Inflammatory macrophage treated with lipopolysaccharide for 4 hours (primary cell): ENCODE data around the gene CPSF4.

Experiments used
- DNase-seq: peaks from one replicate; pipeline ENCODE4 v3.0.0-alpha.2; 2020

Gene CPSF4

DNA sequence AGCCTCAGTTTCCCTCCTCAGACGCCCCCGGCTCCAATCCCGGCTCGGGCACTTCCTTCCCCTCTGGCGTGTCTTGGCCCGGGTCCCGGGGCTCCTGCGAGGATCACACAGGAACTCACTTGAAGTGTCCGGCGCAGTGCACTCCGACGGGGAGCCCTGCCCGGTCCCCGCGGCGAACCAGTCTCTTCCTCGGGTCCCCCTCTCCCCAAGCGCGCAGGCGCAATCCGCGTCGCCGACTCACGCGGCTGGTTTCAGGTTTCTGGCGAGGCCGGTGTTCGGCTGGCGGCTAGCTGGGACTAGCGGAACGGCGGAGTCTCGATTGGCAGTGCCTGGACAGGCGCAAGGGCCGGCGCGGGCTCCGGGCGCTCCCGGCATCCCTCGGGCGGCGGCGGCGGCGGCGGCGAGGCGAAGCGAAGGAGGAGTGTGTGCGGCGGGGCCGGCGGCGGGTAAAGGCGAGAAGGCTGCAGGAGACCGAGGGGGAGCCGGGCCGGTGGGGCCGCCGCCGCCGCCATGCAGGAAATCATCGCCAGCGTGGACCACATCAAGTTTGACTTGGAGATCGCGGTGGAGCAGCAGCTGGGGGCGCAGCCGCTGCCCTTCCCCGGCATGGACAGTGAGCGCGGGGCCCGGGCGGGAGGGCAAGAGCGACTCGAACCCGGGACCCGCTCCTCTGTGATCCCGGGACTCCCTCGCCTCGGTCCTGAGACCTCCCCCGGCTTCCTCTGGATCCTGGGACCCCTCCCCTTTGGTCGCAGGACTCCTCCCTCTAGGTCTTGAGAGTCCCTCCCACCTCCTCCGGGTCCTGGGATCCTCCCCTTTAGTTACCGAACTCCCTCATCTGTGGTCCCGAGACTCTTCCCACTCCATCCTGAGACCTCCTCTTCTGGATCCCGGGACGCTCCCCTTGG lies at the start of gene CPSF4, which contains the start of gene PTCD1:
CPSF4 (plus strand) TSS at position 371 of the 908 bp plus-strand sequence; CDS start at position 511, 140 bp downstream.
PTCD1 (minus strand) TSS at position 226 of the 908 bp plus-strand sequence. CDS start 3,556 bp downstream, outside the sequence.
- peak; percentile 97 for DNase-seq

DNA sequence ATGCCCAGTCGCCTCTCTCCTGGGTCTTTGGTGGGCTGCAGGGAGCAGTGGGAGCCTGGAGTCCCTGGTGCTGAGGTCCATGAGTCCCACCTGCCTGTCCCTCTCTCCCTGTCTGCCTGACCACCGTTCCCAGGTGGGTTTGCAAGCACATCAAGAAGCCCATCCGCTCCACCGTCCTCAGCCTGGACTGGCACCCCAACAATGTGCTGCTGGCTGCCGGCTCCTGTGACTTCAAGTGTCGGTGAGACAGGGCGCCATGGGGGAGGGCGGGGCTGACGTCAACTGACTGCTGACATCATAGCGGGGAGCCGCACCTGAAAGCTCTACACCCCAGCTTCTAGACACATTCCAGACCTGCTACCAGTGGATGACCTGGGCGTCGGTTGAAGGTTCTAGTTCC lies 49.0 kb upstream of the CPSF4 start:
- no peak for DNase-seq

DNA sequence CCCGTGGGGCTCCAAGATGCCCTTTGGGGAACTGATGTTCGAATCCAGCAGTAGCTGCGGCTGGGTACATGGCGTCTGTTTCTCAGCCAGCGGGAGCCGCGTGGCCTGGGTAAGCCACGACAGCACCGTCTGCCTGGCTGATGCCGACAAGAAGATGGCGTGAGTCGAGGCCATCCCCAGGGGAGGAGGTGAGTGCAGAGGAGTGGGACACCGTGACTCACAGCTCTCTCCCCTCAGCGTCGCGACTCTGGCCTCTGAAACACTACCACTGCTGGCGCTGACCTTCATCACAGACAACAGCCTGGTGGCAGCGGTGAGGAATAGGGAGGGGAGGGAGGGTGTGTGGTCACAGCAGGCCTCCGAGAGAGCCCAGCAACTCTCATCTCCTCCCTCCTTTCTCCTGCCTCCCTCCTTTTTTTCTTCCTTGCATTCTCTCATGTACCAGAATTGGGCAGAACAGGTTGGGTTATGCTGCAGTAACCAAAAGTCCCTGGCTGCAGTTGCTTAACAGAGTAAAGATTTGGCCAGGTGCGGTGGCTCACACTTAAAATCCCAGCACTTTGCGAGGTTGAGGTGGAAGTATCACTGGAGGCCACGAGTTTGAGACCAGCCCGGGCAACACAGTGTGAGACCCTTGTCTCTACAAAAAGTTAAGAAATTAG lies 47.7 kb upstream of the CPSF4 start:
- DNase-seq = no peak

DNA sequence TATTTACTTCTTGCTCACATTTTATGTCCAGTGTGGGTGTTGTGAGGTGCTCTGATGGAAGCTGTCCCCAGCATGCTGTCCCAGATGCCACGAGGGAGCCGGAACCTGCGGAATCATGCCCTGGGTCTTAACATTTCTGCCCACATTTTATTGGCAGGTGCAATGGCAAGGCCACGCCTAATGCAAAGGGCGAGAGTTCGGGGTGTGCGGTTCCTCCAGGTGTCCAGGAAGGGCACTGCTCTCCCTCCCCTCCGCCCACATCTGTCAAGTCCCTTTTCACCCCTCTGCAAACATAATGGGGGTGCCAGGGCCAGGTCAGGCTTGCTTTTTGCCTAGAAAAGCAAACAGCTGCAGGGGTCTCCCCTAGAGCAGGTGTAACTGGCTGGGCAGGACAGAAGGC lies 46.7 kb upstream of the CPSF4 start:
- no peak for DNase-seq

DNA sequence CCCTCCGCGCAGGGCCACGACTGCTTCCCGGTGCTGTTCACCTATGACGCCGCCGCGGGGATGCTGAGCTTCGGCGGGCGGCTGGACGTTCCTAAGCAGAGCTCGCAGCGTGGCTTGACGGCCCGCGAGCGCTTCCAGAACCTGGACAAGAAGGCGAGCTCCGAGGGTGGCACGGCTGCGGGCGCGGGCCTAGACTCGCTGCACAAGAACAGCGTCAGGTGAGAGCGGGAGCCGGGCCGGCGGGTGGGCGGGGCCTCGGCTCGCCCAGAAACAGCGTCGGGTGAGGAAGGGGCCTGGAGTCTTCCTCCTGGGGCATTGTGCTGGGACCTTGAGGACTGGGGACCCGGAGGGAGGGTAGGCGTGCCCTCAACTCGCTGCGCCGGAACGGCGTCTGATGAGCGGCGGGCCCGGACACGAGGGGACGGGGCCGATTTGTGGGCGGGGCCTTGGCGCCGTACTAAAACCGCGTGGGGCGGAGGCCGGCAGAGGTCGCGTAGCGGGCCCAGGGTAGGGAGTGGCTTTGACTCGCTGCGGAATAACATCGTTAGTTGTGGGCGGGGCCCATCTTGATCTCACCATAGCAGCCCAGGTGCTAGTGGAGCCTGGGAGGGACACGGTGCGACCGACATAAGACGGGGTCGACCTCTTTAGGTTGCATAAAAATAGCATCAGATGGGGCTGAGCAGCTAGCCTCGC lies 45.9 kb upstream of the CPSF4 start:
- peak; percentile 44 for DNase-seq

DNA sequence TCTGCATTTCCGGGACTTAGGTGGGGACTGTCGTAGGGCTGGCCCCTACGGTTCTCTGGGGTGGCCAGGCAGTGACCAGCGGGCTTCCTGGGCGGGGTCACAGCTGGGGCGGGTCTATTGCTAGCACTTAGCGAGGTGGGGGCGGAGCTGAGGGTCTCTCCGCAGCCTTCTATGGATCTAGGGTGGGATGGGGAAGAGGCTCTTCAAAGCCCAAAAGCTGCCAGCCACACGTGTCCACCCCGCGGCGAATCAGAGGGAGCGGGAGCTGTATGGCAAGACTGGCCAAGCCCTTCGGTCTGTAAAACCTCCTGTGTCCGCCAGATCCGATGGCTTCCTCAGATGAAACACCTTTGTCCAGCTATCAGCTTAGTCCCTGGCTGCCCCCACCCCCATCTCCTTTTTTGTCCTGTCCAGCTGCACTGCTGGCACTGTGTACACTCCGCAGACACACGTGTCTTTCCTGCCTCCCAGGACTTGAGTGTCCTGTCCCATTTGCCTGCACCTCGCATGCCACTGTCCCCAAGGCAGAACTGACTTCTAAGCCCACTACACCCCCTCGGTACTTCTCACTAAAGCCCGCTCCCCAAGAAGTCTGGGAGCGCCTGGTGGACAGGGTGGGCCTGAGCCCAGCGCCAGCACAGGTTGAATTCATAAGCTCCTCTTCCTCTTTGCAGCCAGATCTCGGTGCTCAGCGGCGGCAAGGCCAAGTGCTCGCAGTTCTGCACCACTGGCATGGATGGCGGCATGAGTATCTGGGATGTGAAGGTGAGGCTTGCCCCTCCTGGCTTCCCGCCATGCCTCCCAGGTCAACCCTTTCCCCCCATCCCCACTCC lies 45.2 kb upstream of the CPSF4 start:
- DNase-seq = no peak

DNA sequence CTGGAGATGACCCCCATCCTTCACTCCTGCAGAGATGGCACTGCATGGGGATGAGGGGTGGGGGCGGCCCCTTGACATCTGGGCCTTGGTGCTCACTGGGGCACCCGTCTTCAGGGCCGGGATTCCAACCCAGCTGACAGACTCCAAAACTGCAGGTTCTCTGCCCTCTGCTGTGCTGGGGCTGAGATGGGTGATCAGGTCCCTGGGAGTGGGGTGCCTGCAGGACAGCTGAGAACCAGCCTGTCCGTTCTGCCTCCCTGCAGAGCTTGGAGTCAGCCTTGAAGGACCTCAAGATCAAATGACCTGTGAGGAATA lies 44.6 kb upstream of the CPSF4 start:
- DNase-seq = no peak

DNA sequence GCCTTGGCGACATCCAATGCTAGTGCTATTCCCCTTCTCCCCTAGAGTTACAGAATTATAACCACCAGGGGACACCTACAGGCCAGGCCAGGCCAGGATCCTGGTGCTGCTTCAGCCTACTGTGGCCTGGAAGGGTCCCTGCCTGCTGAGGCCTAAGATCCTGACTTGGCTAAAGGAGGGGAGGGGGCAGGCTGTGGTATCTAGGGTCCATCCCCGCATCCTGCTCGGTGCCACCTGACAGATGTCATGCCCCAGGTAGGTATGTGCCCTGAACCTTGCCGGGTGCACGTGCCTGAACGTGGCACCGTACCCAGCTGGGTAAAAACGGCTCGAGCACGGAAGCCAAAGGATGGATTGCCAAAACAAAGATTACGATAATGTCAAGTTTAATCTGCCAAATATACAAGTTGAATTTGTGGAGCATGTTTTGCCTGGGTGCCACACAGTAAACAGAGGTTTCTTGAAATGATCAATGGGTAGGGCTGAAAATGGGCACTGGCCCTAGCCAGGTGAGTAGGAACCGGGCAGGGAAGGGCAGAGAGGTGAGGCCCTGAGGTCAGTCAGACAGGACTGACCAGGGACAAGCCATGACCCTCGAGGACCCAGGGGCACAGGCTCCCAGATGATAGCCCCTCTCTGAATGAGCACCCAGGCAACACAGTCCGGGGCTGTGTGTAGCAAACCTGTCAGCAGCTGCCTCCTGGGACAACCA lies 43.0 kb upstream of the CPSF4 start:
- no peak for DNase-seq

DNA sequence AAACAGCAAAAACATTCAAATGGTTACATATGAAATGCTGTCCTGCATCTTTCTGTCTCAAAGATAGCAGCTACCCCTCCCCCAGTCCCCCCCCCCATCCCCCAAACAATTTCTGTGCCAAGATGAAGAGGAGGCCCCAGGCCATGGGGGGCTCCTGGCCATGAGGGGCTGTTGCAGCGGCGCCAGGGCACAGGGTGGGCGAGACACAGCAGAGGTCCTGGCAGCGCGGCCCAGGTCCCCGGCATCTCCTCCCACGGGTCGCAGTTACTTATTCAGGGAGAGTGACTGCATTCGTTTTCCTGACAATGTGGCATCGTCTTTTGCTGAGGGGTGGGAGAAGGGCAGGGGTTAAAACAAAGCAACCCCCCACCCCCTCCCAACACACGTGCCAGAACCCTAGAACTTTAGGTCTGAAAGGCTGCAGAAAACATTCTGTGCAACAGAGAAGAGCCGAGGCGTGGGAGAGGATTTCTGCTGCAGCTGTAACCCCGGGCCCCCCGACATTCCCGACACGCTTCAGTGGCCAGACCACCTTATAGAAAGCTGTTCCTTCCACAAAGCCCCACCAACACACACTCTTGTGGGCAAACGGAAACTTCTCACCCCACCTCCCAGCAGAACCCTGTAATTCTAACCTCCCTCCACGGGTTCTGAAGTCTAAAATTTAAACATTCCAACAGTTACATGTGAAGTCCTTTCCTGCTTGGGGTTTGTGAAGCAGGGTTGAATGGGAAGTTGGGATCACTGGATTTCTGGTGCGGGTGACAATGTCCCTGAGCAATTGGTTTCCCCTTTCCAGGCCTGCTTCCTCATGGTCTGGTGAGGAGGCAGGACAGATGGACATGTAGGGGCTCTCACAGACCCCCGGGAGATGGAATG lies 42.1 kb upstream of the CPSF4 start:
- no peak for DNase-seq

DNA sequence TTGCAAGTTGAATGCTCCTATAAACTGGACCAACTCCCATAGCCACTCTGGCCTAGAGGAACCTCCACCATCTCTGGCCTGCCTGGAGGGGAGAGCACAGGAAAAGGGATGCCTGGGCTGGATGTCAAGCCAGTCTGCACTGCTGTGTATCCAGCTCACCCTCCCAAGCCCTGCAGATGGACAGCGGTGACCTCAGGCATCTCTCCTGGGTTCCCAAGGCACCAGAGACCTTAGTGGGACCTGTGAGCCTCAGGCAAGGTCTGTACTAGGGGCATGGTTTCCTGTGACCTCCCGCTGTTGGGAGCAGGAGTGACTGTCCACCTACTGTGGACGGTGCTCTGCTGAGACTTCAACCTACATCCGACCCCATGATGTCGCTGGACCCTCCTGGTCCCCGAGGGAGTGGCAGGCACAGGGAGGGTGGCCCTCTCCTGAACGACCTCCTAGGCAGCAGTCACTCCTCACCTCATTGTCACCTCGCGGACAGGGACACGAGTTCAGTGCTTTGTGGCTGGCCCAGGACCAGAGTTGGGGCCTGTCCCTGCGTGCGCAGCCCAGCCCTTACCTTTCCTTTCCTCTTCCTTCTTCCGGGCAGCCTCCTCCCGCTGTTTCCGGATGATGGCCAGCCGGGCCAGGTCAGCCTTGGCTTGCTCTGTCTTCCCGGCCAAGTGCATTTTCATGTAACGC lies 41.3 kb upstream of the CPSF4 start:
- no peak for DNase-seq

DNA sequence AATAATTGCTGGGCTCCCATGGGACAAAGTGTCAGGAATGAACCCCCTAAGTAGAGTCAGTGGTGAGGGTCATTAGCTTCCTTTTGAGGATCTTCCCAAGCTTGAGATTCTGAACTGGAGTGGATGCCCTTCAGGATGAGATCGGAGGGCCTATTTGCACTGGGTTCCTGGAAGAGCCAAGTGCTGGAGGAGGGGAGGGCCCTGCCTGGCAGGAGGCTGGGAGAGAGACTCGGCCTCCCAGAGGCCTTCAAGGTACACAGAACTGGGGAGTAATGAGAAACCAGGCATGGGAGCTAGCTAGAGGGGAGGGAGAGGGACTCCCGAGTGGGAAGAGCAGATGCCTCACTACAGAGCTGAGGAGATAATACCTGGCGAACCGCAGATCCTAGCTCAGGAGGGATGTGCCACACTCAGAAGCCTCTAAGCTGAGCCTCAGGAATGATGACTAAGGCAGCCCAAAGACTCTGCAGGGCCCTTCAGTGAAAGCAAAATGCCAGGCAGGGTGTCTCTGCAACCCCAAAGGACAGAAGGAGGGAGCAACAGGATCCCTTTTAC lies 39.8 kb upstream of the CPSF4 start:
- DNase-seq = no peak

DNA sequence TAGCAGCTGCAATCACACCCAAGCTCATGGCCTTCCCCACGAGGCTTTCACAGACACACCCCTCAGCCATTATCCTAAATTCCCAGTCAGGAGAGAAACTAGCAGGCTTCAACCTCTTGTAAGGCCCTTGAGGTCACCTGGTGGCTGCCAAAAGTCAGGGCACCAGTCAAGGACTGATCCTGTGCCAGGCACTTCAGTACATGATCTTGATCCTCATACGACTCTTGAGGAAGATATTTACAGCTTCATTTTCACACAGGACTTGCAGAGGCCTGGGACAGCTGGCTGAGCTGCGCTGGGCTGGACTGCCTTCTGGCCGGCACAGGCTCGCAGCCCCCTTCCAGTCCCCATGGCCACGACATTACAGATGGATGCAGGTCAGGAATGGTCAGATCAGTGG lies 39.1 kb upstream of the CPSF4 start:
- DNase-seq = no peak

DNA sequence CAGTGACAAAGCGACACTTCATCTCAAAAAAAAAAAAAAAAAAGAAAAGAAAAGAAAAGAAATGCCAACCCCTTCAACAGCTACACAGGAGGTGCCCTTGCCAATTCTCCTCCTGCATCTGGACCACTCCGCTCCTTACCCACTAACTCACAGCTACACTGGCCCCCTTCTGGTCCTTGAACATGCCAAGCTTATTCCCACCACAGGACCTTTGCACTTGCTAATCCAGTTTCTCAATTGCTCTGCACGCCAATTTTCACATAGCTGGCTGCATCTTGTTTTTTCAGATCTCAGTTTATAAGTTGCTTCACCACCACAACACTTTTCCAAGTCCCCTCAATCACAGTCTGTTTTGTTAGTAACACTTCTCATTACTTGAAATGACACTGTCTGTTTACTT lies 35.9 kb upstream of the CPSF4 start:
- DNase-seq = no peak

DNA sequence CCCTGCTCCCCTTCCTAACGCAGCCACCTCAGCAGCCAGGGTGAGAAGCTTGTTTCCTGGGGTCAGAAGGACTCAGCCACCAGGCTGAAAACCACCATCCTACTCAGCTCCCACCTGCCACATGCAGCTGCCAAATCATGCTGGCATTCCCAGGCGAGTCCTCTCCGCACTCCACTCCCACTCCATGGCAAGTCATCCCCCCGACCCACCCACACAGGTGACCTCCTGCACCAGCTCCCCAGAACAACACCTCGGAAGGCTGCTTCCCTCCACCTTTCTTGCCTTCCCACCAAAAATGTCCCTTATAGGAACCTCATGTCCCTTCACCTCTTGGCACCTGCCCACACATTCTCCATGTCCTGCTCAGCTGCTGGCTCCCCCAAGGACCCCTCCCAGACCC lies 35.0 kb upstream of the CPSF4 start:
- DNase-seq = no peak

DNA sequence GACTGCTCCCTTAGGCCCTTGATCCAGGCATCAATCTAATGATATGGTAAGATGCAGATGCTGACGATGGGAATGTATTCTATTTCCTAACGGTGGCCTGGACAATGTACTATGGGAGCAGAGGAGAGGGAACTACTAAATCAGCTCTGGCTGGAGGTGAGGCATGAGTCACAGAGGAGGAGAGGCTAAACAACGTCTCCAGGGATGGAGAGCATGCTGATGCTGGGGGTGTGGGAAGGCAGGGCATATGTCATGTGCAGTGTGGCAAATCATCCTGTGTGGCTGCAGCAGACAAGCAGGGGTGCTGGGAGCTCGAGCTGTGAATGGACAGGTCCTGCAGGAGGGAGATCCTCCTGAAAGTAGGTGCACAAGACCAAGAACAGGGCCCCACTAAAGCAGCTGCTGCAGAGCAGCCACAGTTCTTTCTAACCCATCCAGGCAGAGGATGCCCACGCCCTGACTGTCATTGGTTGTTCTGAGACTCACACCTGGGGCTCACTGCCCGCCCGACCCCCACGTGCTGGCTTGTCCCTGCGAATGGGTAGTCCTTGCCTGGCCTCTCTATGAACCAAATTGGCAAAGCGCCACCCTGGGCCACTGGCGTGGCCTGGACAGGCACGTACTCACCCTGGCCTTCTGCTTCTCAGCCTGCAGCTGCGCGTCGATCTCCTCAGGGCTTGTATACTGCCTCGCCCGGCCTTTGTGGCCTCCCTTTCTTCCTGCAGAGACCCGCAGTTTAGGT lies 34.3 kb upstream of the CPSF4 start:
- DNase-seq = no peak

DNA sequence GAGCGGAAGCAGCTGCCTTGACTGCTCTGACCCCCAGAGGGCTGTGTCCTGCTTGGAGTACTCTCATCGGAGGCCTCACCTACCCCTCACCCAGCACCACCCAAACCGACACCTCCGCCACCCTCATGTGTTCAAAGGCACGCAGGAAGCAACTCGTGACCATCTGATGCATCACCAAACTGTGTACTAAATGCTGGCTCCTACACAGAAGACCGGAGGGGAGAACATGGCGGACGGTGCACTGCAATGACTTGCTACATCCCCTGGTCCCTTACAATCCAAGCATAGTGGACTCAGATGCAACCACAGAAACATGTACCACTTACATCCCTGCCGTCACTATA lies 33.8 kb upstream of the CPSF4 start:
- no peak for DNase-seq

DNA sequence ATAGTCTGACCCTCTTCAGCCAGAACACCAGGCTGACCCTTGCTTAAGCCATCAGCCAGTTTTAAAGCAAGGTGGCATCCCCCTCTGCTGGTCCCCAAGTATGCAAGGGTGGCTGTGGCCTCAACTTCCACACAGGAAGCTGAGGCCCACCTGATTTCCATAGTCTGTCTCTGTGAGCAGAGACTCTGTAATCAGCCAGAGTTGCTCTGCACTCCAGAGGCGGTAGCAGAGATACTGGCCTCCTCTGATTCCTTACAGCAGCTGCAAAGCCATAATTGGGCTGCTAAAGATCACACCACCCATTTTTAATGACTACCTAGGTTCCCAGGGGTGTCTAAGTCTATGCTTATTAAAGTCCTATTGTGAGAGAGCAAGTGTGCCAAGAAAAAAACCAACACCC lies 32.2 kb upstream of the CPSF4 start:
- DNase-seq = no peak

DNA sequence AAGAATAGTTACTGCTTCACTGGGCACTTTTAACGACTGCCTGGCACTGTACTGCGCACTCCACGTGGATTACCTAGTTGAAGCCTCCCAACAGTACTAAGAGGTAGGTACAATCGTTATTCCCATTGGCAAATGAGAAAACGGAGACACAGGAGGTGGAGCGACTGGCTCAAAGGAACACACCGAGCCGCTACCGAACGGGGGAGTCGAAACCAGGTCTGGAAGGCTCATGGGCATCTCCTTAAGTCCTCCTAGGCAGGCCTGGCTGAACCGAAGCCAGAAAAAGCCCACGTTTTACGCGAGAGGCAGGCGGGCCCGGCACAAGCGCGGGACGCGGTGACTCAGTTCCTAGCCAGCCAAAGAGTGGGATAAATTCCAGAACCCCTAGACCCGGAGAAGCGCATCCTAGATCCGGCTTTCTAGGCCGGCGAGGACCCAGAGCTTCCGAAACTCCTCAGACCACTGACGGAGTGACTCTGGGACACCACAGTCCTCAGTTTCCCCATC lies 30.8 kb upstream of the CPSF4 start:
- DNase-seq = peak; percentile 48
